Measurements from ENCODE around the gene CADPS. TPM values are rescaled to one million over a fixed set of nuclear protein-coding genes. Genes with fewer than 3 reads are reported as not detected.

The CADPS gene
- total RNA-seq, 1 donor: under 0.01 TPM

DNA sequence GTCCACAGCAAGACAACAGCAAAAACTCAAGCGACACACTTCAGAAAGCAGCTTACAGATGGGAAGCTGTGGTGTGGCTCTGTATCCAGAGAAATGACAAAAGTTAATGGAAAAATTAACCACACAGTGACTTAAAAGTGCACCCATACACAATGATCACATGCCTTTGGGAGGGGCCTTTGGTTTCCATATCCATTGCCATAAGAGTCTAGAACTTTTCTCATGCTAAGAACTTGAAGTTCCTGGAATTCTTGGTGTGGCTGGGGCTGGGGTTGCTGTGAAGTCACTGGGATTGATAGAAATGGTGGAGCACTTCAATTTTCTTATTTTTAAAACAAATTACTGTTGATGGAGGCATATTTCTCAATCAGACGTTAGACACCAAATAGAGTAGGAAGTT lies 393.3 kb downstream of the CADPS start:
- H3K4me3 ChIP-seq (ENCODE audit: low read length): no peak overlapping the region
- no peaks in the 10 kb centered on the region for H3K9me3 ChIP-seq (ENCODE audit: low read depth, low read length)
- no peaks in the 10 kb centered on the region for H3K4me1 ChIP-seq (ENCODE audit: insufficient read depth, low read length)
- no peaks in the 10 kb centered on the region for H3K27me3 ChIP-seq (ENCODE audit: insufficient read depth, low read length)

DNA sequence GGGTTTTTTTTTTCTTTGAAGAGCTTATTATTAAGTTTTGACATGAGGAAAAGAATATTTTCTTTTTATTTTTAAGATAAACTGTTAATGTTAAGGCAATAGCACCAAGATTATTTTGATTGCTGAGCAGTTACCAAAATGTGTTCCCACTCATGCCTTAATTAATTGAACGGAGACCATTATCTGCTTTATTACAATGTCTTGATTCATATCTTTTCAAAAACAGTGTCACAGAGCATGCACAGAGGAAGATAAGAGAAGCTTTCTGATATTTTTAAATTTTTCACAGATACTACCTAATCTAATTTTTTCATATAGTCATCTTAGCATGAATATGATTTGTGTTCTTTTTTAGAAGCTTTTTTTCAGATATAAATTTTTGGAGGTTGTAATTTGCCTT lies 395.2 kb downstream of the CADPS start:
- Histone ChIP-seq H3K9me3 (ENCODE audit: low read depth, low read length) (no peaks in the 10 kb centered on the region), H3K4me3 (ENCODE audit: low read length) (no peak overlapping the region), H3K27me3 (ENCODE audit: insufficient read depth, low read length) (no peaks in the 10 kb centered on the region), H3K4me1 (ENCODE audit: insufficient read depth, low read length) (no peaks in the 10 kb centered on the region)

DNA sequence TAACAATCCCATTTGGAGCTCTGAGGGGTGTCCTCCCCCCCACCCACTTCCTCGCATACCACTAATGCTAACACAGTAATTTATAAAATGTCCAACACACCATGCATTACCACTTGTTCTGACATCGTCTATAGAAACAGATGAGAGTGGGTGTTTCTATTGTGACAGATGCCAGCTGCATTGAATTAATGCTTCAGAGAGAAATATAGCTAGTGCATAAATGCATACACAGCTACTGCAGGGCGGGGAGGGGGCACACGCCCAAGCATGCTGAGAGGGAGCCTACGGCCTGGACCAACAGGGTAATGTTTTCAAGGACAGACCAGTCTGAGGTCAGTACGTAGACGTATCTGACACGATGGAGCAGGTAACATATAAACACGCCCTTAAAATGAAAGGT lies 395.9 kb downstream of the CADPS start:
- Histone ChIP-seq H3K9me3 (ENCODE audit: low read depth, low read length) (no peaks in the 10 kb centered on the region), H3K27me3 (ENCODE audit: insufficient read depth, low read length) (no peaks in the 10 kb centered on the region), H3K4me3 (ENCODE audit: low read length) (no peak overlapping the region), H3K4me1 (ENCODE audit: insufficient read depth, low read length) (no peaks in the 10 kb centered on the region)

DNA sequence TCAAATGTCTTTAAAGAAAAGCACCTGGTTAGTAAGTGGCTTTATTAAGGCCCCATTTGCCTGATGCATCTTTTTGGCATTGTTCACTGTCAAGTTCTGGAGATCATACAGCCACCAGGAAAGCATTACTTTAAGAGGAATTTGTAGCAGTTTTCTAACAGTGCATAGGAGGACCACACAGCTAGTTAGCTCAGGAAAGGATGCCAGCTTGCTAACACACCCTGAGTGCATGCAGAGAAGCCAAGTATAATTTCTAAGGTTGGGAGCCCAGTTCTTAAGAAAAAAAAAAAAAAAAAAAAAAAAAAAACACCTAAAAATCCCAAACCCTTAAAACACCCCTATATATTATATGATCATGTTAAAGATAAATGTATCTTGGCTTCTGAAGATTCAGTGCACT lies 399.9 kb downstream of the CADPS start:
- H3K4me3 ChIP-seq (ENCODE audit: low read length): no peak overlapping the region
- no peaks in the 10 kb centered on the region for H3K27me3 ChIP-seq (ENCODE audit: insufficient read depth, low read length)
- H3K9me3 ChIP-seq (ENCODE audit: low read depth, low read length): no peaks in the 10 kb centered on the region
- H3K4me1 ChIP-seq (ENCODE audit: insufficient read depth, low read length): no peaks in the 10 kb centered on the region

DNA sequence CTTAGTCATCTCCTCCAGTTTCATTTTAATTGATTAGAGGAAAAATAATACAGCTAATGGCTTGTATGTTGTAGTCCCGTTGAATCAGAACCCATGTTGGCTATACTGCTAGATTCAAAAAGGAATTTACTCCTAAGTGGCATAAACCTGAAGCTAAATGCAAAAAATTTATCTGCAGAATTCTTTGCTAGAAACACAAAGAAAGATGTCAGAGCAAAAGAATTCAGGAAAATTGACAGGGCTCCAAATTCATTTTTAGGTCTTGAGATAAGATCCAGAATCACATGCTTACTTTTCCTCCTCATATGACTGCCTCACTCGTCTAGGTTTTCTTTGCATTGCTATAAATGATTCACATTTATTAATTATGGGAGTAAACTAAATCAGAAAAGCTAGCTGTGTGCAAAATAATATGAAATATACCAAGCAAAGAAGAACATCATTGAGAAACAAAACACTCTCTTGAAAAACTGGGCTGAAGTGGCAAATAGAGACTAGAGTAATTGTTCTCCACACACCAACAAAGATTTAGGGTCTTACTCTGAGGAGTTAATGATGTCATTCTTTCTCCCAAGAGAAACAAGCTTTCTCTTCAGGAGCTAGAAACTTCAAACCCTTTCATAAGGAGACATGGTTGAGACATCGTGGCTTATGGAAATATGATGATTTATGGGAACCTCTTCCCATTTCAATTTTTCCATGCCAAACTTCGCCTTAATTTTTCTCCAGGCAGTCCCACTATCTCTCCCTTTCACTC lies 407.1 kb downstream of the CADPS start:
- H3K9me3 ChIP-seq (ENCODE audit: low read depth, low read length): no peaks in the 10 kb centered on the region
- H3K4me1 ChIP-seq (ENCODE audit: insufficient read depth, low read length): no peaks in the 10 kb centered on the region
- no peak overlapping the region for H3K4me3 ChIP-seq (ENCODE audit: low read length)
- no peaks in the 10 kb centered on the region for H3K27me3 ChIP-seq (ENCODE audit: insufficient read depth, low read length)

DNA sequence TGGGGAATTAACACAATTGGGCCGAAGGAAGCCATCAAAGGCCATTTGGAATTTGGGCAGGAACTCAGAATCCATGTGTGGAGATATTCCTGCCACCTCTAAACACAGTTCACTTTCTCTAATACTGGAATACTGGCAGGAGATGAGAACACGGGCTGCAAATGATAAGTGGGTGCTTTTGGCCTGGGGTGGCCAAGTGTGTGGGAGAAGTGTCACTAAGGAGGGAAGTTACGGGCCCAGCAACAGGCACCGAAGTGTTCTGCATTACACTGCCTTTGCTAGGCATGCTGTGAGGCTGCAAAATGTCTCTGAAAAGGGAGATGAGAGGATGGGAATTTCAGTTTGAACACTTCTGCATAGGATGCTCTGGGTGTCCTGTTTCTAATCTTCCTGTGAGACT lies 412.4 kb downstream of the CADPS start:
- no peaks in the 10 kb centered on the region for H3K9me3 ChIP-seq (ENCODE audit: low read depth, low read length)
- no peaks in the 10 kb centered on the region for H3K27me3 ChIP-seq (ENCODE audit: insufficient read depth, low read length)
- no peak overlapping the region for H3K4me3 ChIP-seq (ENCODE audit: low read length)
- H3K4me1 ChIP-seq (ENCODE audit: insufficient read depth, low read length): no peaks in the 10 kb centered on the region

DNA sequence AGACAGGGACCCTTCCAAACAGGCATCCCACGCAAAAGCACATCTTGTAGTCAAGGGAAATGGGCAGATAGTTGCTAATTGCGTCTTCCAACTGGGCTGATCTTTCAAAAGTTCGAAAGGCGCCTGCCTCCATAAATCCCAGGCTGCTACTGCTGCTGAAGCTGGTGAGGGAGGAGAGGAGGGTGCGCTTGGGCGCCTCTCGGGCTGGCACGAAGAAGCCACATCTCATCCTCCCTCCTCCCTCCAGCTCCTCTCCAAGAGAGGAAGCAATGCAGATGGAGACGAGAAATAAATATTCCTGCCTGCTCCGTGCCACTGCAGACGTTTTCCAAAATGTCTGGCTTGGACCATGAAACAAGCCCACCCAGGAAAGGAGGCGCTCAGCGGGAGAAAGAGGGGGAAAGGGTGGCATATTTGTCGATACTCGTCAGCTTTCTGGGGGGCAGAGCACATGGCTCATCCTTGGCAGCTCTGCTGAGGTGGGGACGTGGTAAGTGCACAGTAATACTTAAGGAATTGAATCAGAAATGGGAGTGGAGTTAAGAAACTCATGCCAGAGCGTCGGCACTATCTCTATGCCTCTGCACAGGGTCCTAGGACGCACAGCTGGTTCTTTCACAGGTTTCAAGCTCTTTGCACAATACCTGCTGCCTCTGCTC lies 413.0 kb downstream of the CADPS start:
- Histone ChIP-seq H3K9me3 (ENCODE audit: low read depth, low read length) (no peaks in the 10 kb centered on the region), H3K4me3 (ENCODE audit: low read length) (no peak overlapping the region), H3K4me1 (ENCODE audit: insufficient read depth, low read length) (no peaks in the 10 kb centered on the region), H3K27me3 (ENCODE audit: insufficient read depth, low read length) (no peaks in the 10 kb centered on the region)

DNA sequence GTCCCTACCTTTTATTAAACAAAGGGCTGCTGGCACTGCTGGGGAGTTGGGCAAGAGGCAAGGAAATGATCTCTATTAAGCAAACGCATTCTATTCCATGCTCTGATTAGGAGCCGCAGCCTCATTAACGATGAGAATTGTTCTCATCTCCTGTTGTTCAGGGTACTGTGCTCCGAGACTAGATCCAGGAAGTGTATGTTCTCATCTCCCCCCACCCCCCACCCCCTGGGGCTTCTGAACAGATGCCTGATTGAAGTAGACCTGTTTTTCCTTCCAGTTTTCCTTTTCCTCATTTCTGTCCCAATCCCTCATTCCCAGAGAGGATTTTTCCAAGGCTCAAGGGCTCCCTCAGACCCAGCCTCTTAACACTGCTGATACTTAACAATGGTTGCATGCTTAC lies 420.3 kb downstream of the CADPS start:
- H3K4me1 ChIP-seq (ENCODE audit: insufficient read depth, low read length): no peaks in the 10 kb centered on the region

DNA sequence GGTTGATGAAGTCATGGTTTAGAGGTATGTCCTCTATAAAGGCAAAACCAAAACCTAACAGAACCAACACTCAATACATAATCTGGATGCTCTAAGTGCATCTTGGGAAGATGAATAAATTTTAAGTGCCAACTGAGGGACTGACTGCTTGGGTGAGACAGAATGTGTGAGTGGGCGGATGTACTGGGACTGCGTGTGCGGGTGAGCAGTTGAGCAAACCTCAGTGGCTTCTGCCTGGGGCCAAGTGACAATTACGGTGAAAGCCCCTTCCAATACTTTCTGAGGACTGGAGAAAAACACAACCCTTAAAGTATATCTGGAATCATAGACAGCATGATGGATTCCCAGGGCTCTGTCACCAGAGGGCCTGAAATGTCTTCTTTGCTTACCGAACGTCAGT lies 421.8 kb downstream of the CADPS start:
- no peak overlapping the region for H3K4me3 ChIP-seq (ENCODE audit: low read length)
- H3K9me3 ChIP-seq (ENCODE audit: low read depth, low read length): no peaks in the 10 kb centered on the region
- H3K27me3 ChIP-seq (ENCODE audit: insufficient read depth, low read length): no peaks in the 10 kb centered on the region
- H3K4me1 ChIP-seq (ENCODE audit: insufficient read depth, low read length): no peaks in the 10 kb centered on the region

More for the DNA sequence above, 420.3 kb downstream of the CADPS start:
- Histone ChIP-seq H3K9me3 (ENCODE audit: low read depth, low read length) (no peaks in the 10 kb centered on the region), H3K4me3 (ENCODE audit: low read length) (no peak overlapping the region), H3K27me3 (ENCODE audit: insufficient read depth, low read length) (no peaks in the 10 kb centered on the region)

DNA sequence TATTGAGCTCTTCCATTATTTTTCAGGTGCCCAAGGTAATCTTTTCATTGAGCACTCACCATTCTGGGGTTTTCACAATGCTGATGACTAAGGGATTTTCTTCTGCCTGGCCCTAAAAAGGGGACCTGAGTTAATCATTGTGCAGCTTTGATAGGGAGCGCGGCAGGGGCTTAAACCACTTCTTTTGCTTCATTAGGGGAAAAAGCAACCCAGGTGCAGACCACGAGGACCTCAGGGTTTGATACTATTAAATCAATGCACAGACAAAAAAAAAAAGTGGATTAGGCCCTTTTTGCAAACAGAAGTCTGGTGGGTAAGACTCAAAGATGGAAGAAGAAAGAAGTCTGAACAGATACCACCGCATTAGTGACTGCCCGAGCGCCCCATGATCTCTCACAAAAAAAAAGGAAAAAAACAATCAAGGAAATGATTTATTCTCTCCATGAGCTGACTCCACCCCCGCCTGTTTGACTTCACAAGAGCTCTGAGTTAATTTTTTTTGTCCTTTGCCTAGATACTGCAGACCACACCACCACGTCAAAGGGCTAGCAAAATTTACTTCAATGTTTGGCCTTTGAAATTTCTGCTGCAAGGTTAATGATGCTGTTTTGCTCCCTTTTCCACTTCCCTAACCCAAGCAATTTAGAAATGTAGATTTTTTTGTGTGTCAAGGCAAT lies 423.9 kb downstream of the CADPS start:
- Histone ChIP-seq H3K4me1 (ENCODE audit: insufficient read depth, low read length) (no peaks in the 10 kb centered on the region), H3K4me3 (ENCODE audit: low read length) (no peak overlapping the region), H3K27me3 (ENCODE audit: insufficient read depth, low read length) (no peaks in the 10 kb centered on the region), H3K9me3 (ENCODE audit: low read depth, low read length) (no peaks in the 10 kb centered on the region)

DNA sequence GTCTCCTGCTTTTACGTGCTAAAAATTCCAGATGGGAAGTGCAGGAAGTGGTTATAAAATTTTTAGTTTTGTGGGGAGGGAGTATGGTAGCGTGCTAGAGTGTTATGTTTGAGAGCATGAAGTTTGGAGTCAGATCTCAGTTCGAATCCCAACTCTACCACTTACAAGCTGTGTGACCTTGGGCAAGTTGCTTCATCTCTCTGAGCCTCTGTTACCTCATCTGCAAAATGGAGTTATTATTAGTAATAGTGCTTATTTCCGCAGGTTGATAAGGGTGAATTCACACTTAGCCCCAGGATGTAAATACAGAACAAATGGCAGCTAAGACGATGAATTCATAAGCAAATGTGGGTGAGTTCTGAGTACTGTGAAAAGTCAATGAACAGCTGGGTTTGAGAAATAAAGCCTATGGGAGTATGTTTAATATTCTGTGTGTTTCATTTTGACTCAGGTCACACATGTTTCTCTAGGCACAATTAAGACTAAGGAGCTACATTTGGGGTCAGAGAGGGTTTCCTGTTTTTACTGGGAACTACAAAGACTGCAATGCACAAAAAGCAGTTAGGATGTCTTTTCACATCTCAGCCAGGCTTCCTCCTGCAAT lies 428.8 kb downstream of the CADPS start:
- Histone ChIP-seq H3K4me3 (ENCODE audit: low read length) (no peak overlapping the region), H3K27me3 (ENCODE audit: insufficient read depth, low read length) (no peaks in the 10 kb centered on the region), H3K4me1 (ENCODE audit: insufficient read depth, low read length) (no peaks in the 10 kb centered on the region), H3K9me3 (ENCODE audit: low read depth, low read length) (no peaks in the 10 kb centered on the region)

DNA sequence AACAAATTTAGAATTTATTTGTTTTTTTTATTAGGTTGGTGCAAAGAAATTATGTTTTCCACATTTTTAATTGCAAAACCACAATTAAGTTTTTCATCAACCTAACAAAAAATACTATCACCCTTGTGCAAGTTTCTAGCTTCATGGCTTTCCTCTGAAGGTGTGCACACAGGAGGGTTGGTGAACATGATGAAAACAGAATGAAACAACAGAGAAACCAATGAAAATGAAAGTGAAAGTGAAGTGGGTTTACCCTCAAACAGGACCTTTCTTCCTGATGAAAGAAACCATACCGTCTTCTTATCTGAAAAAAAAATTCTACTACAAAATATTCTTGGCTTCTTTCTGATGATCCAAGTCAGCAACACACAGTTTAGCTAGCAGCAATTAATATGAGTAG lies 429.9 kb downstream of the CADPS start:
- no peaks in the 10 kb centered on the region for H3K9me3 ChIP-seq (ENCODE audit: low read depth, low read length)
- no peak overlapping the region for H3K4me3 ChIP-seq (ENCODE audit: low read length)
- no peaks in the 10 kb centered on the region for H3K27me3 ChIP-seq (ENCODE audit: insufficient read depth, low read length)
- H3K4me1 ChIP-seq (ENCODE audit: insufficient read depth, low read length): no peaks in the 10 kb centered on the region

DNA sequence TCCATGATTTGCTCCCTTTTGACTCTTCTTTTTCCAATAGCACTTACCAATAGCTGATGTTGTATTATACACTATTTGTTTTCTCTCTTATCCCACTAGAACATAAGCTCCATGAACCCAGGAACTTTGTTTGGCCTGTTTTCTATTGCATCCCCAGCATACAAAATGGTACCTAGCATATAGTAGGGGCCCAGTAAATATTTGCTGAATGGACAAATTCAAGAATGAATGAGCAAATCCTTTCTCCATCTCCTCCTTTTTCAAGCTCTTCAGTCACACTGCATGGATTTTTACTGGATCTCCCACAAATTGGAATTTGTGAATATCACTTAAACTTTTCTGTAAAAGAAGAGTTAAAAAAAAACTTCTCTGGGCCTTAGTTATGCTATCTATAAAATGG lies 435.2 kb downstream of the CADPS start:
- Histone ChIP-seq H3K4me3 (ENCODE audit: low read length) (no peak overlapping the region), H3K9me3 (ENCODE audit: low read depth, low read length) (no peaks in the 10 kb centered on the region), H3K27me3 (ENCODE audit: insufficient read depth, low read length) (no peaks in the 10 kb centered on the region), H3K4me1 (ENCODE audit: insufficient read depth, low read length) (no peaks in the 10 kb centered on the region)

DNA sequence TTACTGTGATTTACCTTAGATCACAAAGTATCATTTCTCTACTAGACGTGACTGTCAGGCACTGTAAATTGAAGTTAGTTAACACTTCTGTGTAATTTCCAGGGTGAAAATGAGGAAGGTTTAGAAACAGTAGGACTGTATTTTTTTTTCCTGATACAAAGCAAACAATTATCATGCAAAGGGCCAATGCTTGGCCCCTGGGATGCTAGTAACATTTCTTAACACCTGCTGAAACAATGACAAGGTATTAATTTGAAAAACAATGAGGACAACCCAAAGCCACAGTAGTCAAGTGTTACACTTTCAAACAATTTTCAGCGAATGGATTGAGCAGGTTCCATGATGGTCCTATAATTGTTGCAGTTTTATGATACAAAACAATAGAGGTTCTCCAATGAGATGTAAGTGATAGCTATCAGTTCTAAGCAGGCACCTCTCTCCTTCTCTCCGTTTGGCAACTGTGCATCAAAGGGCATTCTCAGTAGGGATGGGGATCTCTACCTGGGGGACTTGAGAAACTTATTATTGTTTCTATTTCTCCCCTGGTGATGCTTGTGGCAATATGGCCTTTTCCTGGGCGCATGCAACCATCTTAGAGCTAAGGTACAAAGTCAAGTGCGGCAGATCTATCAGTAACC lies 435.9 kb downstream of the CADPS start:
- Histone ChIP-seq H3K4me1 (ENCODE audit: insufficient read depth, low read length) (no peaks in the 10 kb centered on the region), H3K4me3 (ENCODE audit: low read length) (no peak overlapping the region), H3K9me3 (ENCODE audit: low read depth, low read length) (no peaks in the 10 kb centered on the region), H3K27me3 (ENCODE audit: insufficient read depth, low read length) (no peaks in the 10 kb centered on the region)

DNA sequence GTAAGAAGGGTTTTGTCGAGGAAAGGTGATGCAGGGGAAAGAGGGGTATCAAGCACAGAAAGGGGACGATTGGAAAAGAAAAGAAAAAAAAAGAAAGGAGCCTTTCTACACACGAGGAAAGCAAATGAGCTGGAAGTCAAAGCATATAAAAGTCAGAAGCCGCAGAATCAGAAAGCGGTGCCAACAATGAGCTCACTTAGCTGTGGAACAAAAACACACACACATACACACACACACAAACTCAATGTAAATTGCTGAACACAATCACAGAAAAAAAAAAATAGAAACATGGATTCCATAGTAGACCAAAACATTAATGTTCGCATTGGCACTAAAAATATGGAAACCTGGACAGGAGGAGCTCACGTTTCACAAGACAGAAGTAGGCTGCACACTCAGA lies 438.4 kb downstream of the CADPS start:
- H3K27me3 ChIP-seq (ENCODE audit: insufficient read depth, low read length): no peaks in the 10 kb centered on the region
- H3K9me3 ChIP-seq (ENCODE audit: low read depth, low read length): no peaks in the 10 kb centered on the region
- no peaks in the 10 kb centered on the region for H3K4me1 ChIP-seq (ENCODE audit: insufficient read depth, low read length)
- H3K4me3 ChIP-seq (ENCODE audit: low read length): no peak overlapping the region

All from mononuclear cell (primary cell).